GM12892 (cell line): Measurements from ENCODE around the gene RABEP2. TPM values are rescaled to one million over a fixed set of nuclear protein-coding genes. Genes with fewer than 3 reads are reported as not detected.
"Not testable (repeated sequence)": the region's sequence is repeated elsewhere in the genome, so short reads cannot be mapped to it uniquely, and the experiment has no call there.

Source experiments
- DNase-seq: peaks from one replicate; pipeline ENCODE4 v3.0.0; 2011; ENCODE audit not compliant: insufficient read length
- FAIRE-seq: peaks from 2 replicates; lab custom pipeline; 2011; peaks lifted over from hg19 to GRCh38; lab: Jason Lieb, UNC
- POLR2A ChIP-seq: IDR thresholded peaks from 2 replicates; pipeline ENCODE4 v1.6.1; 2011; ENCODE audit warnings: low read depth, low read length, control low read depth
- POLR2AphosphoS5 ChIP-seq: IDR thresholded peaks from 2 replicates; pipeline ENCODE4 v1.6.1; 2011; ENCODE audit warnings: low read depth, low read length, control low read depth
- TAF1 ChIP-seq: IDR thresholded peaks from 2 replicates; pipeline ENCODE4 v1.6.1; 2011; ENCODE audit warnings: low read depth, mild to moderate bottlenecking, control low read depth, low read length, borderline replicate concordance
- polyA plus RNA-seq: library from polyadenylated mRNA; unstranded; fragments of >200 nt; gene quantifications from one replicate; pipeline ENCODE4 v1.2.1, GENCODE V29; 2012; ENCODE audit warnings: missing spikeins, inconsistent platforms; ENCODE audit not compliant: missing spikeins

The RABEP2 gene
- polyA plus RNA-seq = 18.6 TPM

DNA sequence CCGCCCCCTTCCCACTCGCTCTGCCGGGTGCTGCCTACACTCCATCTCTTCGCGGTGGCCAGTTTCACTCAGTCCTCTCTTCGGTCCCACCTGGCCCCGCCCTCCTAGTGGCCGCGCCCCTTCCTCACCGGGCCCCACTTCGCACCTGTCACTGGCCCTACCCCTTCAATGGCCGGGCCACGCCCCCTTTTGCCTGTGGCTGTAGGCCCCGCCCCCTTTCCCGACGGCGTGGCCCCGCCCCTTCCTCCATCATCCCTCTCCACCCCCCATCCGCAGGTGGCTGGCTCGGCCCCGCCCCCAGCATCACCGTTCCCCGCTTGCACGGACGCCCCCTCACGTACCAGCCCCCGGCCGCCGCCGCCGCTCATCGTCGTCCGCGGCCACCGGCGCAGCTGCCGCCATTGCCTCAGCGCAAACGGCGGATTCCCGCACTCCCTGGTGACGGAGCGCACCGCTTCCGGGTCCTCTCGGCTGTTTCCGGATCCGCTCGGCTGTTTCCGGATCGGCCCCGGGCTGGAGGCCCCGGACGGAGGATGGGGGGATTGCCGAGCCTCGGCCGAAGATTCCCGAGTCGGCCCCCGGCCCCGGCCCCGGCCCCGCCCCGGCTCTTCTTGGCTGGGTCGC lies at the start of gene RABEP2:
Gene RABEP2, minus strand, starts transcription at position 477 of the 624 bp plus-strand sequence. Its CDS starts 75 bp downstream, at position 402.
- DNase-seq (peak; percentile 95), FAIRE-seq (peak; percentile 91)
- no peak; the same call in 1 of the 2 replicates for TF ChIP-seq POLR2A
- TF ChIP-seq TAF1 = no peak
- no peak for TF ChIP-seq POLR2AphosphoS5

GRCh38 chr16:28974437-28975157 lies 49.6 kb upstream of the RABEP2 start, which contains the start of gene SPNS1:
Gene SPNS1 (plus strand): TSS chr16:28974778. CDS start chr16:28975152, 374 bp downstream.
- TF ChIP-seq TAF1 (peak; percentile 86), POLR2A (peak; percentile 80), POLR2AphosphoS5 (0 out of 2 replicates have a peak, but pooled peaks have one; percentile 46)
- DNase-seq = peak; percentile 100
- FAIRE-seq = peak; percentile 90

- FAIRE-seq (no peak), DNase-seq (no peak)
- TF ChIP-seq POLR2A = no peak
- no peak for TF ChIP-seq TAF1
- TF ChIP-seq POLR2AphosphoS5 = no peak
Observed at GRCh38 chr16:28974007-28974436, 49.0 kb upstream of the RABEP2 start.

- not testable (repeated sequence) for DNase-seq, FAIRE-seq
Observed at GRCh38 chr16:28969696-28970095, 44.7 kb upstream of the RABEP2 start.

- no peak for FAIRE-seq
- no peak for DNase-seq
- TF ChIP-seq TAF1 (no peak), POLR2AphosphoS5 (no peak), POLR2A (no peak)
Observed at GRCh38 chr16:28967156-28967555, 42.1 kb upstream of the RABEP2 start.

DNA sequence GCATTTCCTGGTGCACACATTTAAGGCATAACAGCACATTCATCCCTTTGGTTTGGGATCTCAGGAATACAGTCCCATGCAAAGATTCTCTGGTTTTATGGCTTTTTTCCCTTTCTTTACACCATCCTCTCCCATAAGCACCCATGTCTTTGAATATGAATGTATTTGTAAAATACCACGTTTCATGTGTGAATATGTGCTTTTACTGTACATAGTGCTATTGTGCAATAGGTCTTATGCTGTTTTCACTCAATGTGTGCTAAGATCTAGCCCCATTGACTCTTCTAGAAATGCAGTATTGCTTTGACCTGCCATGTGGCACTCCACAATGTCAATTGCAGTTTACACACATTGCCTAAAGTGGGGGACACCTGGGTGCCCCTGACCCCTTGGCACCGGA lies 39.5 kb upstream of the RABEP2 start:
- TF ChIP-seq TAF1 (no peak), POLR2AphosphoS5 (no peak), POLR2A (no peak)
- FAIRE-seq (no peak), DNase-seq (no peak)

DNA sequence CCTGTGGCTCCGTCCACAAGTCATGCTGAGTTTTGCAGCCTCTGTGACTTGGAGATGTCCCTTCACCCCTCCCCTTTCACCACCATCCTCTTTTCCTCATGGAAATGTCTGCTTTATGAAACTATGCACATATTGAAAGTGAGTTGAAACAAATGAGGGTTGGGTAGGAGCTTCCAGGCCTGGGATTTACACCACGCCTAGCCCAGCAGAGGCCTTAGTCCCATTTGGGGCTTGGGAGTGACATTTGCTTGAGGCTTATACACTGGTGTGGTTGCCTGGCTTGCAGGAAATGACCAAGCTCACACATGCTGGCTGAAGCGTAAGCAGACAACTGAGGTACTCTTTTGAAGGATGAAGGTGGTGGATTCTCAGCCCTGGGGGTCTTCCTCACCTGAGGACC lies 39.0 kb upstream of the RABEP2 start:
- DNase-seq (no peak), FAIRE-seq (no peak)
- TF ChIP-seq POLR2A (no peak), POLR2AphosphoS5 (no peak), TAF1 (no peak)

GRCh38 chr16:28958836-28959235 lies 33.8 kb upstream of the RABEP2 start:
- FAIRE-seq (no peak), DNase-seq (no peak)
- TF ChIP-seq TAF1 (no peak), POLR2AphosphoS5 (no peak), POLR2A (no peak)

DNA sequence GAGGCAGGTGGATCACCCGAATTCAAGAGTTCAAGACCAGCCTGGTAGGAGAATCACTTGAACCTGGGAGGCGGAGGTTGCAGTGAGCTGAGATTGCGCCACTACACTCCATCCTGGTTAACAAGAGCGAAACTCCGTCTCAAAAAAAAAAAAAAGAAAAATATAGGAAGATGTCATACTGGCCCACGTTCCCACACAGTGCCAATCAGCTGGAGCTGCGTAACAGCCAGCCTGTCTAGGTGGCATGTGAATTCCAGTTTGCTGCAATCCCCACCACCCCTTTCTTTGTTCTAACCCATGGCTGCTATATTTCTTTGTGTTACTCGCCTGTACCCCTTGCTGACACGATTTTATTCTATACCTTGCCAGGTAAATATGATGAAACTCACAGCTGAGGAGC lies 33.2 kb upstream of the RABEP2 start:
- FAIRE-seq = no peak
- TF ChIP-seq POLR2AphosphoS5 (no peak), TAF1 (no peak), POLR2A (no peak)
- no peak for DNase-seq

DNA sequence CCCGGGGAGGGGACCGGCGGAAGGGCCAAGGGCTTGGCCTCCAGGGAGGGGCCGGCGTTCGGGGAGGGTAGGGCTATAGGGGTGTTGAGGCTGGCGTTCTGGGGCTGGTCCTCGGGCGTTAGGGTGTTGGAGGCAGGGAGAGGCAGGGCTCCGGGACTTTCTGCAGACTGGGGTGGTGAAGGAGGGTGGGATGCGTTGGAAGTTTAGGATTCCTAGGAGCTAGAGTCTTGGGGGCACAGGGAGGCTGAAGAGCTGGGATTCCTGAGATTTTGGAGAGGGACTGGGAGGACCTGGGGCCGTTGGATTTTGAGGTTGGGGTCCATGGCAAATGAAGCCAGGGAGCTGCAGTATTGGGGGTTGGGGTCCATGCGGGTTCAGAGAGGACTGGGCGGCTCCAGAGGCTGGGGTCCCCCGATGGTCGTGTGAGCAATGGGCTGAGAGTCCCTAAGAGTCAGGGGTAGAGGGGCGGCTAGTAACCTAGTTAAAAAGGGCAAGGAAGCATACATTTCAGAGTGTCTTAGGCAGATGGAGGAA lies 26.4 kb upstream of the RABEP2 start:
- no peak for DNase-seq
- TF ChIP-seq POLR2A (no peak), POLR2AphosphoS5 (no peak), TAF1 (no peak)
- FAIRE-seq = no peak

DNA sequence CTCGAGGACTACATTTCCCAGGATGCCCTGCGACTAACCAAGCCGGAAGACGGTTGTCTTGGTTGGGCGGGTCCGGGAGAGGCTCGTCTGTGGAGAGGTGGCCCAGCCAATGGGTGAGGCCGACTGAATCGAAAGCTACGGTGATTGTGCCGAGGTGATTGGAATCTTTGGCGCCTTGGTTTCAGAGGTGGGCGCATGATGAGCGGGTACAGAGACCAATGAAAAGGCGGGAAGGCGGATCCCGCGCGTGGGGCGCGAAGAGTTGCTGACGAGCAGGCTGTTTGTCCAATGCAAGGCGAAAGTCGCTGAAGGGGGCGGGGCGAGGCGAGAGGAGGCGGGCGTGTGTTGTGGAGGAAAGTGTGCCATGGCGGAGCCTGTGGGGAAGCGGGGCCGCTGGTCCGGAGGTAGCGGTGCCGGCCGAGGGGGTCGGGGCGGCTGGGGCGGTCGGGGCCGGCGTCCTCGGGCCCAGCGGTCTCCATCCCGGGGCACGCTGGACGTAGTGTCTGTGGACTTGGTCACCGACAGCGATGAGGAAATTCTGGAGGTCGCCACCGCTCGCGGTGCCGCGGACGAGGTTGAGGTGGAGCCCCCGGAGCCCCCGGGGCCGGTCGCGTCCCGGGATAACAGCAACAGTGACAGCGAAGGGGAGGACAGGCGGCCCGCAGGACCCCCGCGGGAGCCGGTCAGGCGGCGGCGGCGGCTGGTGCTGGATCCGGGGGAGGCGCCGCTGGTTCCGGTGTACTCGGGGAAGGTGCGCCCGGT lies 25.8 kb upstream of the RABEP2 start, which contains the start of gene NFATC2IP:
Gene NFATC2IP, plus strand, starts transcription at position 290 of the 762 bp plus-strand sequence. Its CDS starts 75 bp downstream, at position 365.
- DNase-seq = peak; percentile 97
- peak; percentile 100 for FAIRE-seq
- TF ChIP-seq TAF1 = peak; percentile 81
- peak; percentile 88 for TF ChIP-seq POLR2A
- peak; percentile 78 for TF ChIP-seq POLR2AphosphoS5
